Neural crest cell (in vitro differentiated cells): ENCODE measurements around the gene LMBR1L. TPM values are rescaled to one million over a fixed set of nuclear protein-coding genes. Genes with fewer than 3 reads are reported as not detected.
"Not testable (repeated sequence)": the region's sequence is repeated elsewhere in the genome, so short reads cannot be mapped to it uniquely, and the experiment has no call there.

Experiments used
- DNase-seq: peaks from one replicate; pipeline ENCODE4 v3.0.0; 2021; ENCODE audit warnings: low read depth, mixed read lengths, low spot score
- H3K27ac Mint-ChIP-seq: one replicate; pipeline ENCODE4 v1.8.0; 2021; ENCODE audit warnings: mild to moderate bottlenecking, mixed read lengths; ENCODE audit not compliant: unreplicated experiment
- H3K27me3 Mint-ChIP-seq: 2 replicates; pipeline ENCODE4 v1.8.0; 2021; ENCODE audit warnings: low read depth, mild to moderate bottlenecking, mixed read lengths
- H3K36me3 Mint-ChIP-seq: 2 replicates; pipeline ENCODE4 v1.8.0; 2021; ENCODE audit warnings: low read depth, mild to moderate bottlenecking, mixed read lengths
- H3K4me1 Mint-ChIP-seq: 2 replicates; pipeline ENCODE4 v1.8.0; 2021; ENCODE audit warnings: mixed read lengths
- H3K4me3 Mint-ChIP-seq: one replicate; pipeline ENCODE4 v1.8.0; 2021; ENCODE audit warnings: mild to moderate bottlenecking, mixed read lengths
- H3K9me3 Mint-ChIP-seq: 2 replicates; pipeline ENCODE4 v1.8.0; 2021; ENCODE audit warnings: mixed read lengths
- CTCF ChIP-seq: fragments of 200-600 bp; sonication (generic); conservative IDR thresholded peaks from 2 replicates; pipeline ENCODE4 v1.5.0; 2021; ENCODE audit warnings: antibody characterized with exemption, mild to moderate bottlenecking
- total RNA-seq: library from RNA; stranded (reverse); gene quantifications from 2 replicates; pipeline ENCODE4 v1.2.1, GENCODE V29; 2021

The LMBR1L gene
- total RNA-seq, 1 donor from 2014 or later = 101 TPM

DNA sequence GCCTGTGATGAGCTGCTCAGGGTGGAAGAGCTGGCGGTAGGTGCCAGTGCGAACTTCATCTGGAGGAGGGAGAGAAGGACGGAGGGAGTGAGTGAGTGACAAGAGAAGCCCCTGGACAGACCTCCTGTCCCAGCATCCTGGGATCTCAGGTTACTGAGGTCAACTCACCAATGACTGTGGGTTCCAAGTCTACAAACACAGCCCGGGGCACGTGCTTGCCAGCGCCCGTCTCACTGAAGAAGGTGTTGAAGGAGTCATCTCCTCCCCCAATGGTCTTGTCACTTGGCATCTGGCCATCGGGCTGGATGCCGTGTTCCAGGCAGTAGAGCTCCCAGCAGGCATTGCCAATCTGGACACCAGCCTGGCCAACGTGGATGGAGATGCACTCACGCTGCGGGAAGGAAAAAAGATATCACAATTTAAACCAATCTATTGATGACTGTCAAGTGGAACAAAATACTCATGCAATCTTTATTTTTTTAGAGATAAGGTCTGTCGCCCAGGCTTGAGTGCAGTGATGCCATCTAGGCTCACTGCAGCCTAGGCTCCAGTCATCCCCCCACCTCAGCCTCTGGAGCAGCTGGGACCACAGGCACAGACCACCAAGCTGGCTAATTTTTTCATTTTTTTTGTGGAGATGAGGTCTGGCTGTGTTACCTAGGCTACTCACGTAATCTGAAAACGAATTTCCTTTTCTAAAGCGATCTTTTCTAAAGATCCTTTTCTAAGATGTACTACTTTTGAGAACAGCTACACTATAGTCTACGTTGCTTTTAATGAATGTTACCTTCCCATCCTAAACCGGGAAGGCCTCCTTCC, 18.9 kb upstream of the LMBR1L start:
- no peak for DNase-seq
- Mint-ChIP-seq H3K27ac (peak overlapping the region; percentile 99), H3K27me3 (peaks cover 22% of the 10 kb centered on the region), H3K36me3 (peaks cover 45% of the 10 kb centered on the region), H3K9me3 (peaks cover 4% of the 10 kb centered on the region), H3K4me1 (peaks cover 62% of the 10 kb centered on the region), H3K4me3 (peak overlapping the region; percentile 100)
- no peak for TF ChIP-seq CTCF

GRCh38 chr12:49127971-49128370, 17.3 kb upstream of the LMBR1L start:
- Mint-ChIP-seq H3K27me3 (peaks cover 22% of the 10 kb centered on the region), H3K36me3 (peaks cover 45% of the 10 kb centered on the region), H3K4me3 (peak overlapping the region; percentile 84), H3K4me1 (peaks cover 55% of the 10 kb centered on the region)
- DNase-seq, H3K9me3 Mint-ChIP-seq, H3K27ac Mint-ChIP-seq: not testable (repeated sequence)

DNA sequence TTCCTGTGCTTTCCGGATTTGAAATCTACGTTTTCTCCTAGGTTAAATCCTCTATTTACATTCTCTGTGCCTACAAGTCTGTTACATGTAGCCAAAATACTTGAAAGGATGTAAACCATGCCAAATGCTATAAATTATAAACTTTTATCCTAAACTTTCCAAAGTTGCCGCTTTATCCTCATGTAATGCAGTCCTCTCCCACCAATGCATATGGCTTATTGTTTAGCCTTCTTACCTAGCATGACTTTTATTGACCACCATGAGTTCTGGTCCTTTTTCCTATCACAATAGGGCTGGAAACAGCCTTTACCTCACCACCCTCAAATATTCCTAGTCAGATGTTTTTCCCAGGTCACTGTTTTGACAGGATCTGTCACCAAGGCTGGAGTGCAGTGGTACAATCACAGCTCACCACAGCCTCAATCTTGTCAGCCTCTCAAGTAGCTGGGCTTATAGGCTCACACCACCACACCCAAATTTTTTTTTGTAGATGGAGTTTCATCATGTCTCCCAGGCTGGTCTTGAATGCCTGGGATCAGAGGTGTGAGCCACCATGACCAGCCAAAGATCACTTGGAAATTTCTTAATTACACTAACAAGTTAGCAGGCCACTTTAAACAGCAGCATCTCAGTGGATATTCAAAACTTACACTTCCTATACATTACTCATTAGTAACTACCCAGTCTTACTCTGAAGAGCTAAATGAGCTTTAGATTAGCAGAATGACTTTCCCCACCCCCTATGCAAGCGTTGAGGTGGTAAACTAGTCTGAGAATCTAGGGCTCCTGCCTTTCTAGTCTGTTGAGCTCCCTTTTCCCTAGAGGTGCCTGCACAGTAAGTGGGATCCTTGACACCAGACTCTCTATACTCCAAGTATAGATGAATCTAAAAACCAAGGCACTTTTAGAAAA, 16.5 kb upstream of the LMBR1L start:
- DNase-seq = no peak
- no peak overlapping the region for H3K27ac Mint-ChIP-seq
- H3K4me3 Mint-ChIP-seq = peak overlapping the region; percentile 84
- TF ChIP-seq CTCF = no peak
- H3K36me3 Mint-ChIP-seq = peaks cover 45% of the 10 kb centered on the region
- peaks cover 22% of the 10 kb centered on the region for H3K27me3 Mint-ChIP-seq
- peaks cover 48% of the 10 kb centered on the region for H3K4me1 Mint-ChIP-seq
- H3K9me3 Mint-ChIP-seq = peaks cover 4% of the 10 kb centered on the region

- peaks cover 25% of the 10 kb centered on the region for H3K4me1 Mint-ChIP-seq
- H3K27ac Mint-ChIP-seq = no peak overlapping the region
- H3K9me3 Mint-ChIP-seq = no peaks in the 10 kb centered on the region
- peaks cover 5% of the 10 kb centered on the region for H3K36me3 Mint-ChIP-seq
- no peaks in the 10 kb centered on the region for H3K27me3 Mint-ChIP-seq
- peak; percentile 66 for TF ChIP-seq CTCF
- DNase-seq = peak; percentile 33
- peak overlapping the region; percentile 44 for H3K4me3 Mint-ChIP-seq
These were observed 10.5 kb upstream of the LMBR1L start for GRCh38 chr12:49121047-49121696.

GRCh38 chr12:49111206-49111605, 559 bp upstream of the LMBR1L start:
- DNase-seq = no peak
- no peaks in the 10 kb centered on the region for H3K9me3 Mint-ChIP-seq
- H3K27ac Mint-ChIP-seq = peak overlapping the region; percentile 95
- H3K4me3 Mint-ChIP-seq = peak overlapping the region; percentile 96
- no peaks in the 10 kb centered on the region for H3K36me3 Mint-ChIP-seq
- no peak for TF ChIP-seq CTCF
- H3K4me1 Mint-ChIP-seq = peaks cover 33% of the 10 kb centered on the region
- no peaks in the 10 kb centered on the region for H3K27me3 Mint-ChIP-seq
